Heart left ventricle (tissue), 16 donors: Measurements from ENCODE around the gene KIF1A. TPM values are rescaled to one million over a fixed set of nuclear protein-coding genes. Genes with fewer than 3 reads are reported as not detected.

Source experiments
- ATAC-seq, 4 donors: fragments of 200-7000 bp; cut with Tn5 transposase; one replicate each; pipeline ENCODE4 v1.9.1; 2020 to 2022; ENCODE audit warnings: moderate library complexity in 4 of 4, mild to moderate bottlenecking in 3 of 4, moderate number of reproducible peaks in 1 of 4
- DNase-seq, 5 donors: peaks; one replicate each; pipeline ENCODE4 v3.0.0-alpha.2; 2020
- H3K27ac ChIP-seq, 12 donors: fragments of 200-600 bp; sonication (generic) in 4 of 12; one replicate each; pipeline versions ENCODE4 v1.5.0 to v1.8.0; 2016 to 2022; ENCODE audit warnings: mild to moderate bottlenecking in 2 of 12
- H3K27me3 ChIP-seq, 9 donors: fragments of 200-600 bp; sonication (generic) in 2 of 9; one replicate each; pipeline versions ENCODE4 v1.5.1 to v1.8.0; 2016 to 2022; ENCODE audit warnings: mild to moderate bottlenecking in 3 of 9
- H3K36me3 ChIP-seq, 9 donors: fragments of 200-600 bp; sonication (generic) in 2 of 9; one replicate each; pipeline versions ENCODE4 v1.5.0 to v1.8.0; 2018 to 2022; ENCODE audit warnings: mild to moderate bottlenecking in 2 of 9
- H3K4me1 ChIP-seq, 12 donors: fragments of 200-600 bp; sonication (generic) in 4 of 12; one replicate each; pipeline versions ENCODE4 v1.5.0 to v1.8.0; 2016 to 2022; ENCODE audit warnings: mild to moderate bottlenecking in 3 of 12
- H3K4me3 ChIP-seq, 12 donors: fragments of 200-600 bp; sonication (generic) in 4 of 12; one replicate each; pipeline versions ENCODE4 v1.5.0 to v1.8.0; 2017 to 2022; ENCODE audit warnings: mild to moderate bottlenecking in 9 of 12, moderate library complexity in 4 of 12
- H3K9me3 ChIP-seq, 12 donors: fragments of 200-600 bp; sonication (generic) in 4 of 12; one replicate each; pipeline versions ENCODE4 v1.5.0 to v1.8.0; 2016 to 2022; ENCODE audit warnings: mild to moderate bottlenecking in 1 of 12
- CTCF ChIP-seq, 12 donors: fragments of 200-600 bp; sonication (generic) in 4 of 12; IDR thresholded peaks; one replicate each; pipeline versions ENCODE4 v1.5.0 to v1.8.0; 2018 to 2022; ENCODE audit warnings: antibody characterized with exemption in 12 of 12, mild to moderate bottlenecking in 5 of 12
- POLR2A ChIP-seq, 2 donors: fragments of 450-650 bp; IDR thresholded peaks; one replicate each; pipeline ENCODE4 v1.6.1; 2017; ENCODE audit warnings: antibody characterized with exemption in 2 of 2, mild to moderate bottlenecking in 2 of 2, moderate library complexity in 2 of 2
- WGBS, 4 donors: extraction: QIAGEN DNeasy Blood & Tissue Kit in 2 of 4; methylation state at CpG; one replicate each; pipeline versions ENCODE4 v1.1.5 to v1.1.7; 2013 to 2018; 5-methylcytosine and 5-hydroxymethylcytosine counted together
- intact Hi-C, 10 donors: fragments of 100-400 bp; cut with DNase I; formaldehyde crosslinking; loops; one replicate each; pipeline versions ENCODE4 v1.11.1 to v1.14.2; 2022
- polyA plus RNA-seq, 2 donors: library from polyadenylated mRNA; stranded (reverse); fragments of 200-250 nt; gene quantifications; one replicate each; pipeline ENCODE4 v1.2.3, GENCODE V29; 2013
- total RNA-seq, 9 donors: library from RNA; depleted of rRNA in 2 of 9; stranded (reverse); fragments of >200 nt in 2 of 9; fragmentation: NEBNext Ultra II Directional in 3 of 9; extraction: Animal tissue kit (Norgen Biotek cat#: 25700) in 3 of 9; gene quantifications; one replicate each; pipeline versions ENCODE4 v1.1.0 to v1.2.4, GENCODE V29; 2016 to 2023
- donor health status: ischemic (EF 13 %, LVEDD 7.1; RV severe dilation, severe dysfunction).
- donor health status: healthy with polysubstance abuse.
- donor health status: DM: no; HTN: yes; CAD: no.
- donor health status: DM: no; HTN: no; CAD: no.
- donor health status: ischemic (EF 25% LVEDD 6.9; RV normal size, moderate dysfunction).
- donor health status: ischemic (EF 25% LVEDD 5.7; RV mildly dilated, moderate dysfunction).
- donor health status: healthy.
- donor health status: DM: yes; HTN: yes; CAD: no.
- donor health status: ischemic (EF 35%, LVEDD 5.7; RV mildly dilated, moderate dysfunction).
- donor health status: nonischemic (EF 11% LVEDD 7.7; RV severe dilation, severe dysfunction).
- donor health status: DM: yes; HTN: yes; CAD: no.
- donor health status: PGD.
- donor health status: ischemic (EF 29% LVEDD 5.4; RV normal size, mild dysfunction).
- donor health status: nonischemic (EF 23%, LVEDD 6.1; RV moderate dilation, normal function).

KIF1A gene
- total and polyA plus RNA-seq, 11 donors = 0.76 to 25.8 (median 2.7) TPM

- H3K36me3 ChIP-seq = no peaks in the 10 kb centered on the region
- WGBS, 4 donors = 82 to 86% (median 83%) methylated on average over 5 of the region's 5 CpGs
- H3K27ac ChIP-seq = no peak overlapping the region
- no peak for ATAC-seq
- no peaks in the 10 kb centered on the region for H3K27me3 ChIP-seq
- no peaks in the 10 kb centered on the region for H3K9me3 ChIP-seq
- intact Hi-C loops = no loop called here
- no peak overlapping the region for H3K4me3 ChIP-seq
- TF ChIP-seq CTCF (IDR thresholded peaks at IDR 0.05) = no peak
- TF ChIP-seq POLR2A (IDR thresholded peaks at IDR 0.05) = no peak
- no peaks in the 10 kb centered on the region for H3K4me1 ChIP-seq
- DNase-seq = no peak
Measured at GRCh38 chr2:240865391-240865790, 45.4 kb upstream of the KIF1A start.

- intact Hi-C loops = no loop called here
- ATAC-seq (no peak), DNase-seq (no peak)
- Histone ChIP-seq H3K4me3 (no peak overlapping the region), H3K4me1 (no peaks in the 10 kb centered on the region), H3K27me3 (no peaks in the 10 kb centered on the region), H3K9me3 (no peaks in the 10 kb centered on the region), H3K27ac (no peak overlapping the region), H3K36me3 (no peaks in the 10 kb centered on the region)
- no peak for TF ChIP-seq POLR2A (IDR thresholded peaks at IDR 0.05)
- no peak for TF ChIP-seq CTCF (IDR thresholded peaks at IDR 0.05)
- 79 to 84% (median 82%) methylated on average over 3 of the region's 3 CpGs for WGBS, 4 donors
Measured at GRCh38 chr2:240864475-240864874, 44.5 kb upstream of the KIF1A start.

- Histone ChIP-seq H3K36me3 (no peaks in the 10 kb centered on the region), H3K4me3 (no peak overlapping the region), H3K27me3 (no peaks in the 10 kb centered on the region), H3K4me1 (no peaks in the 10 kb centered on the region), H3K9me3 (no peaks in the 10 kb centered on the region), H3K27ac (no peak overlapping the region)
- DNase-seq (no peak), ATAC-seq (no peak)
- no peak for TF ChIP-seq POLR2A (IDR thresholded peaks at IDR 0.05)
- no peak for TF ChIP-seq CTCF (IDR thresholded peaks at IDR 0.05)
- intact Hi-C loops = no loop called here
- WGBS, 4 donors = 84 to 93% (median 91%) methylated on average over 2 of the region's 2 CpGs
Measured at GRCh38 chr2:240861547-240861946, 41.5 kb upstream of the KIF1A start.

GRCh38 chr2:240858871-240859270, 38.9 kb upstream of the KIF1A start:
- DNase-seq (no peak), ATAC-seq (no peak)
- H3K36me3 ChIP-seq = no peaks in the 10 kb centered on the region
- no peak overlapping the region for H3K4me3 ChIP-seq
- H3K27ac ChIP-seq = no peak overlapping the region
- TF ChIP-seq CTCF (IDR thresholded peaks at IDR 0.05) (no peak), POLR2A (IDR thresholded peaks at IDR 0.05) (no peak)
- H3K27me3 ChIP-seq = no peaks in the 10 kb centered on the region
- peaks cover 0 to 11% (median 0%) of the 10 kb centered on the region in 12 donors for H3K9me3 ChIP-seq
- intact Hi-C loops = loop anchor here in 5 of 10 donors (5.0 to 10.0 kb wide), 6 partner anchors 126 to 796 kb away; no protein-coding TSS in a partner anchor
- H3K4me1 ChIP-seq = no peaks in the 10 kb centered on the region
- whole genome bisulfite sequencing, 4 donors = 84 to 94% (median 89%) methylated on average over 10 of the region's 10 CpGs
